Gastrocnemius medialis (tissue), 4 donors: ENCODE data around the gene MDGA2. TPM values are rescaled to one million over a fixed set of nuclear protein-coding genes. Genes with fewer than 3 reads are reported as not detected.
"Not testable (repeated sequence)": the region's sequence is repeated elsewhere in the genome, so short reads cannot be mapped to it uniquely, and the experiment has no call there.

Source experiments
- ATAC-seq, 2 donors: fragments of 150-250 bp; one replicate each; pipeline ENCODE4 v1.9.1; 2016
- DNase-seq, 2 donors: peaks; one replicate each; pipeline ENCODE4 v3.0.0-alpha.2; 2019
- H3K27ac ChIP-seq, 4 donors: fragments of 200-600 bp; sonication (generic); 1 replicate in 1 of 4; 2 replicates in 3 of 4; pipeline ENCODE4 v1.5.1; 2016 to 2018; ENCODE audit warnings: mild to moderate bottlenecking in 2 of 4, moderate library complexity in 1 of 4
- H3K27me3 ChIP-seq, 3 donors: fragments of 200-600 bp; sonication (generic) in 2 of 3; 1 replicate in 1 of 3; 2 replicates in 2 of 3; pipeline versions ENCODE4 v1.5.1 to v1.6.0; 2016 to 2019; ENCODE audit warnings: mild to moderate bottlenecking in 1 of 3, moderate library complexity in 1 of 3
- H3K36me3 ChIP-seq, 2 donors: fragments of 200-600 bp; sonication (generic) in 1 of 2; one replicate each; pipeline ENCODE4 v1.5.1; 2017 to 2018
- H3K4me1 ChIP-seq, 2 donors: fragments of 200-600 bp; sonication (generic) in 1 of 2; one replicate each; pipeline ENCODE4 v1.5.1; 2016 to 2017; ENCODE audit warnings: mild to moderate bottlenecking in 2 of 2
- H3K4me3 ChIP-seq, 4 donors: fragments of 200-600 bp; sonication (generic) in 3 of 4; 1 replicate in 1 of 4; 2 replicates in 3 of 4; pipeline ENCODE4 v1.5.1; 2016 to 2019; ENCODE audit warnings: mild to moderate bottlenecking in 2 of 4
- H3K9me3 ChIP-seq, 3 donors: fragments of 200-600 bp; sonication (generic) in 2 of 3; 1 replicate in 1 of 3; 2 replicates in 2 of 3; pipeline ENCODE4 v1.5.1; 2016 to 2019
- POLR2A ChIP-seq, 2 donors: fragments of 450-650 bp; IDR thresholded peaks; one replicate each; pipeline ENCODE4 v1.6.1; 2017; ENCODE audit warnings: antibody characterized with exemption in 2 of 2, mild to moderate bottlenecking in 2 of 2, moderate library complexity in 2 of 2
- in situ Hi-C, 4 donors: fragments of 200-750 bp; cut with MboI; loops; one replicate each; pipeline versions ENCODE4 v1.15.0 to v1.8.0; 2017; ENCODE audit warnings: low sequenced_read_pairs in 4 of 4
- intact Hi-C: fragments of 100-400 bp; cut with DNase I; formaldehyde crosslinking; loops from one replicate; pipeline ENCODE4 v1.15.1; 2023; ENCODE audit warnings: low total_unique reads
- total RNA-seq, 4 donors: library from RNA; depleted of rRNA; stranded (reverse); fragments of >200 nt; gene quantifications; one replicate each; pipeline versions ENCODE4 v1.1.0 to v1.2.3, GENCODE V29; 2016
- TF ChIP-seq, protein P1 (sequence below), 5 experiments: fragments of 450-650 bp in 3 of 5; fragments of 200-600 bp in 2 of 5; sonication (generic) in 2 of 5; IDR thresholded peaks in 4 of 5; conservative IDR thresholded peaks in 1 of 5; 1 replicate in 4 of 5; 2 replicates in 1 of 5; pipeline ENCODE4 v1.5.1; 2016 to 2019; ENCODE audit warnings: antibody characterized with exemption in 5 of 5, mild to moderate bottlenecking in 3 of 5, moderate library complexity in 3 of 5

Gene MDGA2
- total RNA-seq, 4 donors from 2014 or later: not detected

DNA sequence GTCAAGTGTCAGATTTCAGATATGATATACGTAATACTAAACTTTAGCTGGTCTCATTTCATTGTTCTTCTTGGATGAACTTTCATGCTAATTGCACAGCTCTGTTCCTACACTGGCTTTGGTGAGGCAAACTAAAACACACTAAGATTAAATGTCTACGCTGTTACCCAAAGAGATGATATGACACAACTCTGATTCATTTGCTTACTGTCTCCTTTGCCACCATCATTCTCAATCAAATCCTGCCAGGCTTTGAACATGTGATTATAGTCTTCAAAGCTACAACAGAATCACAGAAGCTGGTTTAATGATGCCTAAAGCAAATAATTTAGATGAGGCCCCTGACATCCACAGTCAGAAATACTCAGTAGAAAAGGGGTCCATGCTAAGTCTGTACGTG lies 37.7 kb downstream of the MDGA2 start:
- no peak for ATAC-seq
- Histone ChIP-seq H3K4me1 (no peaks in the 10 kb centered on the region), H3K27me3 (no peaks in the 10 kb centered on the region), H3K36me3 (no peaks in the 10 kb centered on the region), H3K4me3 (no peak overlapping the region), H3K9me3 (no peaks in the 10 kb centered on the region), H3K27ac (no peak overlapping the region)
- in situ Hi-C loops: no loop called here
- intact Hi-C loops: no loop called here
- TF ChIP-seq, protein P1, sequence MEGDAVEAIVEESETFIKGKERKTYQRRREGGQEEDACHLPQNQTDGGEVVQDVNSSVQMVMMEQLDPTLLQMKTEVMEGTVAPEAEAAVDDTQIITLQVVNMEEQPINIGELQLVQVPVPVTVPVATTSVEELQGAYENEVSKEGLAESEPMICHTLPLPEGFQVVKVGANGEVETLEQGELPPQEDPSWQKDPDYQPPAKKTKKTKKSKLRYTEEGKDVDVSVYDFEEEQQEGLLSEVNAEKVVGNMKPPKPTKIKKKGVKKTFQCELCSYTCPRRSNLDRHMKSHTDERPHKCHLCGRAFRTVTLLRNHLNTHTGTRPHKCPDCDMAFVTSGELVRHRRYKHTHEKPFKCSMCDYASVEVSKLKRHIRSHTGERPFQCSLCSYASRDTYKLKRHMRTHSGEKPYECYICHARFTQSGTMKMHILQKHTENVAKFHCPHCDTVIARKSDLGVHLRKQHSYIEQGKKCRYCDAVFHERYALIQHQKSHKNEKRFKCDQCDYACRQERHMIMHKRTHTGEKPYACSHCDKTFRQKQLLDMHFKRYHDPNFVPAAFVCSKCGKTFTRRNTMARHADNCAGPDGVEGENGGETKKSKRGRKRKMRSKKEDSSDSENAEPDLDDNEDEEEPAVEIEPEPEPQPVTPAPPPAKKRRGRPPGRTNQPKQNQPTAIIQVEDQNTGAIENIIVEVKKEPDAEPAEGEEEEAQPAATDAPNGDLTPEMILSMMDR (IDR thresholded peaks at IDR 0.05 in 4 of 5, conservative IDR thresholded peaks at IDR 0.05 in 1 of 5): no peak
- no peak for TF ChIP-seq POLR2A (IDR thresholded peaks at IDR 0.05)
- DNase-seq: no peak

DNA sequence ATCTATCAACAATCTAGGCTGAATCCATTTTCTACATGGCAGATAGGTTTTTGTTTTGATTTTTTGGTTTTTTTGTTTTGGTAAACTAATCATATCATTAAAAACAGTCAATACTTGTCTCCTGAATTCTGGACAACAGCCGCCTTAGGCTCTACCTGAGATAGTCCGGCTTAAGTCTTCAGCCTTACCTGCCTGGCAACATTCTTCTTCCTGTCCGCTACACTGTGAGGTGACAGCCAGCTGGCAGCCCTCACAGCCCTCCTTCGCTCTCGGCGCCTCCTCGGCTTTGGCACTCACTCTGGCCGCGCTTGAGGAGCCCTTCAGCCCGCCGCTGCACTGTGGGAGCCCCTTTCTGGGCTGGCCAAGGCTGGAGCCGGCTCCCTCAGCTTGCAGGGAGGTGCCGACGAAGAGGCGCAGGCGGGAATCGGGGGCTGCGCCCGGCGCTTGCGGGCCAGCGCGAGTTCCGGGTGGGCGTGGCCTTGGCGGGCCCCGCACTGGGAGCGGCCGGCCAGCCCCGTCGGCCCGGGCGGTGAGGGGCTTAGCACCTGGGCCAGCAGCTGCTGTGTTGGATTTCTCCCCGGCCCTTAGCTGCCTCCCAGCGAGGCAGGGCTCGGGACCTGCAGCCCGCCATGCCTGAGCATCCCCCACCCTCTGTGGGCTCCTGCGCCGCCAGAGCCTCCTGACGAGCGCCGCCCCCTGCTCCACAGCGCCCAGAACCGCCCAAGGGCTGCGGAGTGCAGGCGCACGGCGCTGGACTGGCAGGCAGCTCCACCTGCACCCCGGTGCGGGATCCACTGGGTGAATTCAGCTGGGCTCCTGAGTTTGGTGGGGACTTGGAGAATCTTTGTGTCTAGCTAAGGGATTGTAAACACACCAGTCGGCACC lies 49.0 kb downstream of the MDGA2 start:
- Histone ChIP-seq H3K27me3 (no peaks in the 10 kb centered on the region), H3K27ac (no peak overlapping the region), H3K9me3 (no peaks in the 10 kb centered on the region), H3K4me3 (no peak overlapping the region), H3K36me3 (no peaks in the 10 kb centered on the region), H3K4me1 (no peaks in the 10 kb centered on the region)
- no peak for DNase-seq
- intact Hi-C loops (no loop called here), in situ Hi-C loops (no loop called here)
- no peak for TF ChIP-seq POLR2A (IDR thresholded peaks at IDR 0.05)
- TF ChIP-seq, protein P1 (IDR thresholded peaks at IDR 0.05 in 4 of 5, conservative IDR thresholded peaks at IDR 0.05 in 1 of 5): no peak
- ATAC-seq: no peak

DNA sequence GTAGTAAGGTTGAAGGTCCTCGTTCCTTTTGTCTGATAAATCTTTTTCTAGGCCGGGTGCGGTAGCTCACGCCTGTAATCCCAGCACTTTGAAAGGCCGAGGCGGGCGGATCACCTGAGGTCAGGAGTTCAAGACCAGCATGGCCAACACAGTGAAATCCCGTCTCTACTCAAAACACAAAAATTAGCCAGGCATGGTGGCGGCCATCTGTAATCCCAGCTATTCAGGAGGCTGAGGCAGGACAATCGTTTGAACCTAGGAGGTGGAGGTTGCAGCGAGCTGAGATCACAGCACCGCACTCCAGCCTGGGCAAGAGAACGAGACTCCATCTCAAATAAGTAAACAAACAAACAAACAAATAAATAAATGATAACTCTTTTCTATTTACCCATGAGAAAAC lies 51.3 kb downstream of the MDGA2 start:
- H3K36me3 ChIP-seq, intact Hi-C loops, H3K27ac ChIP-seq, DNase-seq, H3K9me3 ChIP-seq, ATAC-seq, H3K4me1 ChIP-seq, H3K27me3 ChIP-seq, in situ Hi-C loops, H3K4me3 ChIP-seq: not testable (repeated sequence)

DNA sequence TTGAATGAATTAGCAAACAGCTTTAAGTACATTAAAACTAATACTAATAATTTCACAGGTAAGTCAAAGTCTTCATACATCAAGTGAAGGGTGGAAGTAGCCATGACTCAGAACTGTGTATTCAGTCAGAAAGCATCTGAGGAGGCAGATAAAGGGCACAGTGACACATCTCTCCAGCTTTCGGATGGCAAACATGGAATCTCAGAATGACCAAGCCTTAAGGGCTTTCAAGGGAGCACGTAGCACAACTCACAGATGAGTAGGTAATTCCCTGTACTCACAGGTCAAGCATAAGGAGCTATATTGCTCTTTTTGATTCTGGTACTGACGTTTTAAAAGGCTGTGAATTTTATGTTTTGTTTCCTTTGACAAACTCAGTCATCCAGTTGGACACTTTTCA lies 56.0 kb downstream of the MDGA2 start:
- DNase-seq (no peak), ATAC-seq (no peak)
- H3K4me3 ChIP-seq: no peak overlapping the region
- no peaks in the 10 kb centered on the region for H3K9me3 ChIP-seq
- in situ Hi-C loops: no loop called here
- intact Hi-C loops: no loop called here
- no peaks in the 10 kb centered on the region for H3K27me3 ChIP-seq
- no peak overlapping the region for H3K27ac ChIP-seq
- H3K36me3 ChIP-seq: no peaks in the 10 kb centered on the region
- no peak for TF ChIP-seq POLR2A (IDR thresholded peaks at IDR 0.05)
- TF ChIP-seq, protein P1 (IDR thresholded peaks at IDR 0.05 in 4 of 5, conservative IDR thresholded peaks at IDR 0.05 in 1 of 5): no peak
- H3K4me1 ChIP-seq: no peaks in the 10 kb centered on the region

DNA sequence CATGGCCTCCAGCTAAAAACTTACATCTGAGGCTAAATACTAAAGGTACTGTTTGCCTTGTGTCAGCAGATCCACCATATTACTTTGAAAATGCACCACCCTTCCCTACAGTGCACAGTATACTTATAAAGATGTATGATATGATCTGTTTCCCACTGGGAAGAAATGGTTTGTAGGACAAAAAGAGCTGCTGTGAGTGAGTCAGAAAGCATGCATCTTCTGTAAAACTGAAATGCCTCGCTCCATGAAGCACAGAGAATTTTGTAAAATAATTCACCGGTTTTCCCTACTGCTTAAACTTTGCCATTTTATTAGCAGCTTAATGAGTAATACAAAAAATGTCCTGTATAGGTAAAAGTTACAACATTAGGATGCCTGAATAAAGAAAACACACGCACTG lies 68.8 kb downstream of the MDGA2 start:
- Histone ChIP-seq H3K27ac (no peak overlapping the region), H3K9me3 (no peaks in the 10 kb centered on the region), H3K36me3 (no peaks in the 10 kb centered on the region), H3K4me3 (no peak overlapping the region), H3K27me3 (no peaks in the 10 kb centered on the region), H3K4me1 (no peaks in the 10 kb centered on the region)
- in situ Hi-C loops (no loop called here), intact Hi-C loops (no loop called here)
- TF ChIP-seq, protein P1 (IDR thresholded peaks at IDR 0.05 in 4 of 5, conservative IDR thresholded peaks at IDR 0.05 in 1 of 5): no peak
- TF ChIP-seq POLR2A (IDR thresholded peaks at IDR 0.05): no peak
- DNase-seq (no peak), ATAC-seq (no peak)
